ENCODE results near the gene RIOK1.

DNA sequence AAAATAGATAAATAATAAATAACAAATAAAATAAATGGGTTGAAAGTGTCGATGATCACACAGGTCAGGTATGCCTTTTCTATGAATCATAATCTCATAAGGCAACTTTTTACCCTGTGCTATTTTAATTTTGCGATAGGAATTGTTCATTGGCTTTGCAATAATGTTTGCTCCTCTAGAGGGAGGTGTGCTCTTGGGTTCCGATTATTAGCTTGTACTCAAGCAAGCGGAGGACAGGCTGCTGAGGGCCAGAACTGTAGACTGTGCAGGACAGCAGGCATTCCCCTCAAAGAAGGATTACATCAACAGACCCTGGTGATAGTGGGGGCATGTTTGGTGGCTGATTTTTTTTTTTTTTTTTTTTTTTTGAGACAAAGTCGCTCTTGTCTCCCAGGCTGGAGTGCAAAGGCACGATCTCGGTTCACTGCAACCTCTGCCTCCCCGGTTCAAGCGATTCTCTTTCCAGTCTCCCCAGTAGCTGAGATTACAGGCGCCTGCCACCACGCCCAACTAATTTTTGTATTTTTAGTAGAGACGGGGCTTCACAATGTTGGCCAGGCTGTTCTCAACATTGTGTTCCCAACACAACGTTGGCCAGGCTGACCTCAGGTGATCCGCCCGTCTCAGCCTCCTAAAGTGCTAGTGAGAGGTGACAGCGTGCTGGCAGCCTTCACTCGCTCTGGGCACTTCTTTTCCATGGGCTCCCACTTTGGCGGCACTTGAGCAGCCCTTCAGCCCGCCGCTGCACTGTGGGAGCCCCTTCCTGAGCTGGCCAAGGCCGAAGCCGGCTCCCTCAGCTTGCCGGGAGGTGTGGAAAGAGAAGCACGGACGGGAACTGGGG is 35.6 kb downstream of the RIOK1 start:
- TF ChIP-seq, protein P1, sequence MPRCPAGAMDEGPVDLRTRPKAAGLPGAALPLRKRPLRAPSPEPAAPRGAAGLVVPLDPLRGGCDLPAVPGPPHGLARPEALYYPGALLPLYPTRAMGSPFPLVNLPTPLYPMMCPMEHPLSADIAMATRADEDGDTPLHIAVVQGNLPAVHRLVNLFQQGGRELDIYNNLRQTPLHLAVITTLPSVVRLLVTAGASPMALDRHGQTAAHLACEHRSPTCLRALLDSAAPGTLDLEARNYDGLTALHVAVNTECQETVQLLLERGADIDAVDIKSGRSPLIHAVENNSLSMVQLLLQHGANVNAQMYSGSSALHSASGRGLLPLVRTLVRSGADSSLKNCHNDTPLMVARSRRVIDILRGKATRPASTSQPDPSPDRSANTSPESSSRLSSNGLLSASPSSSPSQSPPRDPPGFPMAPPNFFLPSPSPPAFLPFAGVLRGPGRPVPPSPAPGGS (CRISPR knock-in tag; IDR thresholded peaks at IDR 0.05): no peak
- TF ChIP-seq RAD21 (CRISPR knock-in tag; IDR thresholded peaks at IDR 0.05) (peak; percentile 84), FOXM1 (CRISPR knock-in tag; IDR thresholded peaks at IDR 0.05) (no peak), HDAC2 (CRISPR knock-in tag; IDR thresholded peaks at IDR 0.05) (no peak), DPF2 (CRISPR knock-in tag; IDR thresholded peaks at IDR 0.05; ENCODE audit: borderline replicate concordance, low read depth) (no peak), POLR2A (IDR thresholded peaks at IDR 0.05; ENCODE audit: insufficient read depth in 1 of 2, low read depth in 2 of 2, low read length in 2 of 2) (no peak), HCFC1 (IDR thresholded peaks at IDR 0.05; ENCODE audit: low read depth, low read length) (no peak), FOXA3 (CRISPR knock-in tag; IDR thresholded peaks at IDR 0.05) (peak; percentile 56), FOXC1 (CRISPR knock-in tag; IDR thresholded peaks at IDR 0.05; ENCODE audit: borderline replicate concordance) (no peak)

Data from HepG2 (cell line).